ENCODE results near the gene WIZ.

WIZ gene

GRCh38 chr19:15372891-15373301 is 76.9 kb downstream of the WIZ start:
- no peak for DNase-seq

- DNase-seq = no peak
Observed at GRCh38 chr19:15372470-15372869, 77.3 kb downstream of the WIZ start.

- no peak for DNase-seq
Observed at GRCh38 chr19:15371786-15372380, 77.9 kb downstream of the WIZ start.

- no peak for DNase-seq
Observed at GRCh38 chr19:15371119-15371518, 78.6 kb downstream of the WIZ start.
